ENCODE data around the gene CCDC69. TPM values are rescaled to one million over a fixed set of nuclear protein-coding genes. Genes with fewer than 3 reads are reported as not detected.
"Not testable (repeated sequence)": the region's sequence is repeated elsewhere in the genome, so short reads cannot be mapped to it uniquely, and the experiment has no call there.

CCDC69 gene
- total RNA-seq, 1 donor from 2014 or later, result 109 TPM

GRCh38 chr5:151257731-151258181 is 33.9 kb upstream of the CCDC69 start:
- peak overlapping the region; percentile 96 for H3K27ac Mint-ChIP-seq
- POLR2A ChIA-PET, result interaction anchor here (0.6 to 2.4 kb wide), 16 partner anchors 11 to 845 kb away, joined by 3 to 18 read pairs (median 4); partner anchors contain the start of genes CCDC69, CD74 and TNIP1
- H3K9me3 Mint-ChIP-seq, result no peaks in the 10 kb centered on the region
- CTCF ChIA-PET, result interaction anchor here (1.1 to 2.5 kb wide), 5 partner anchors 16 to 205 kb away, joined by 4 to 11 read pairs (median 8); no protein-coding TSS in a partner anchor
- intact Hi-C loops (cut with micrococcal nuclease), result loop anchor here (1.0 to 10.0 kb wide), 2 partner anchors 13 to 633 kb away; no protein-coding TSS in a partner anchor
- H3K27me3 Mint-ChIP-seq, result no peaks in the 10 kb centered on the region
- no peak for DNase-seq
- peaks cover 46% of the 10 kb centered on the region for H3K36me3 Mint-ChIP-seq (ENCODE audit: low read depth)
- no peak for TF ChIP-seq CTCF (IDR thresholded peaks at IDR 0.05)
- peak overlapping the region; percentile 62 for H3K4me3 Mint-ChIP-seq
- ATAC-seq (ENCODE audit: low read depth), result peak; percentile 25
- peaks cover 81% of the 10 kb centered on the region for H3K4me1 Mint-ChIP-seq

- Mint-ChIP-seq H3K4me3 (peak overlapping the region; percentile 96), H3K36me3 (ENCODE audit: low read depth) (peaks cover 33% of the 10 kb centered on the region), H3K9me3 (no peaks in the 10 kb centered on the region), H3K4me1 (peaks cover 84% of the 10 kb centered on the region), H3K27ac (peak overlapping the region; percentile 96), H3K27me3 (no peaks in the 10 kb centered on the region)
- DNase-seq (no peak), ATAC-seq (ENCODE audit: low read depth) (peak; percentile 35)
- intact Hi-C loops (cut with micrococcal nuclease), result loop anchor here (1.0 to 10.0 kb wide), 2 partner anchors 41 to 631 kb away; no protein-coding TSS in a partner anchor
- CTCF ChIA-PET, result interaction anchor here (0.5 kb wide), 1 partner anchor 141 kb away, joined by 3 read pairs; no protein-coding TSS in a partner anchor
- TF ChIP-seq CTCF (IDR thresholded peaks at IDR 0.05), result no peak
- POLR2A ChIA-PET, result interaction anchor here (1.2 kb wide), 1 partner anchor 132 kb away, joined by 4 read pairs; no protein-coding TSS in a partner anchor
These were observed 31.9 kb upstream of the CCDC69 start for GRCh38 chr5:151255621-151256286.

- POLR2A ChIA-PET, result interaction anchor here (1.5 kb wide), 1 partner anchor 842 kb away, joined by 4 read pairs; the partner anchor contains the start of gene CD74
- Mint-ChIP-seq H3K4me1 (peaks cover 85% of the 10 kb centered on the region), H3K36me3 (ENCODE audit: low read depth) (peaks cover 32% of the 10 kb centered on the region), H3K4me3 (peak overlapping the region; percentile 96), H3K27ac (peak overlapping the region; percentile 96)
- DNase-seq; H3K9me3 Mint-ChIP-seq; CTCF ChIA-PET; ATAC-seq (ENCODE audit: low read depth); H3K27me3 Mint-ChIP-seq: not testable (repeated sequence)
- intact Hi-C loops (cut with micrococcal nuclease), result loop anchor here (5.0 to 10.0 kb wide), 3 partner anchors 173 to 898 kb away; partner anchors contain the start of genes TCOF1 and TNIP1
These were observed 31.1 kb upstream of the CCDC69 start for GRCh38 chr5:151254990-151255389.

GRCh38 chr5:151254556-151254955 is 30.7 kb upstream of the CCDC69 start:
- peaks cover 28% of the 10 kb centered on the region for H3K36me3 Mint-ChIP-seq (ENCODE audit: low read depth)
- intact Hi-C loops (cut with micrococcal nuclease), result loop anchor here (5.0 to 10.0 kb wide), 3 partner anchors 172 to 897 kb away; partner anchors contain the start of genes TCOF1 and TNIP1

More at GRCh38 chr5:151254556-151254955, 30.7 kb upstream of the CCDC69 start:
- Mint-ChIP-seq H3K4me3 (peak overlapping the region; percentile 96), H3K27ac (peak overlapping the region; percentile 96), H3K9me3 (no peaks in the 10 kb centered on the region), H3K27me3 (no peaks in the 10 kb centered on the region), H3K4me1 (peaks cover 81% of the 10 kb centered on the region)
- ChIA-PET CTCF (interaction anchor here (1.1 to 1.2 kb wide), 2 partner anchors 89 to 203 kb away, joined by 3 read pairs; no protein-coding TSS in a partner anchor), POLR2A (interaction anchor here (1.5 to 3.2 kb wide), 4 partner anchors 13 to 842 kb away, joined by 4 to 41 read pairs (median 30); partner anchors contain the start of genes CCDC69 and CD74)
- no peak for TF ChIP-seq CTCF (IDR thresholded peaks at IDR 0.05)
- DNase-seq (no peak), ATAC-seq (ENCODE audit: low read depth) (no peak)

All from activated B cell treated with CpG ODN at 0.5 μM for 24 hours (primary cell).